Measurements from ENCODE around the gene COL8A2. TPM values are rescaled to one million over a fixed set of nuclear protein-coding genes. Genes with fewer than 3 reads are reported as not detected.

The COL8A2 gene
- total and polyA plus RNA-seq, 7 donors, result 0.60 to 13.0 (median 3.2) TPM

DNA sequence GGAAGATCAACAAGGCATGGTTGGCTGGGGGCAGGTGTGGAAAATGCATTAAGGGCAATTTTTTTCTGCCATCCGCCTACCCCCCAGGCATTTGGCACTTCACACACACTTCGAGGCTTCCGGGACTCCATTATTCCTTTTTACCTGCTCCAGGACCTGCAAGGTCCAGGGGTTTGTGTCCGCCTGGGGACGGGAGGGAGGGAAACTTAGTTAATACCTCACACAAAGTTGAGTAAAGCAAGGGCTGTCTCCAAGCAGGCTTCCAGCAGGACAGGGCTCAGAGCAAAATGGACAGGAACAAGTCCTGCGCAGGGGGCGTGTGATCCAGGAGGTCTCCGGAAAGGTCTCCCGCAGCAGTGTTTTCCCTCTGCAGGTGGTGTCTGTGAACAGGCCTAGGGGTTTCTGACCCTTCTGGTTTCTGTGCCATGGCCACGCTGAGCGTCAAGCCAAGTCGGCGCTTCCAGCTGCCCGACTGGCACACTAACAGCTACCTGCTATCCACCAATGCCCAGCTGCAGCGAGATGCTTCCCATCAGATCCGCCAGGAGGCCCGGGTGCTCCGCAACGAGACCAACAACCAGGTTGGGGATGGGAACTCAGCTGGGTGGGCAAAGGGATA lies 40.4 kb downstream of the COL8A2 start:
- no peak for DNase-seq
- no peak for TF ChIP-seq POLR2AphosphoS5 (IDR thresholded peaks at IDR 0.05)
- no peak for TF ChIP-seq EP300 (IDR thresholded peaks at IDR 0.05)
- TF ChIP-seq CTCF (IDR thresholded peaks at IDR 0.05), result no peak
- TF ChIP-seq POLR2A (IDR thresholded peaks at IDR 0.05), result no peak
- intact Hi-C loops (cut with DNase I), result loop anchor here (5.0 kb wide), 1 partner anchor 152 kb away; the partner anchor contains the start of gene AGO3
- WGBS, 2 donors, result 52 to 62% methylated on average over 19 of the region's 19 CpGs
- peak overlapping the region in 1 of 4 donors; percentile 49 for H3K27ac ChIP-seq
- H3K27me3 ChIP-seq, result peaks cover 0 to 12% (median 0%) of the 10 kb centered on the region in 3 donors
- no peaks in the 10 kb centered on the region for H3K36me3 ChIP-seq
- peaks cover 0 to 26% (median 24%) of the 10 kb centered on the region in 4 donors for H3K4me1 ChIP-seq
- no peaks in the 10 kb centered on the region for H3K9me3 ChIP-seq
- peak overlapping the region; percentile 39 to 56 (median 50) for H3K4me3 ChIP-seq

- H3K27me3 ChIP-seq, result peaks cover 0 to 12% (median 0%) of the 10 kb centered on the region in 3 donors
- H3K4me3 ChIP-seq, result peak within 1 kb of the TSS; percentile 39 to 56 (median 50)
- H3K9me3 ChIP-seq, result no peaks in the 10 kb centered on the region
- H3K36me3 ChIP-seq, result no peaks in the 10 kb centered on the region
- H3K4me1 ChIP-seq, result peaks cover 0 to 21% (median 19%) of the 10 kb centered on the region in 4 donors
- intact Hi-C loops (cut with DNase I), result no loop called here
- 14% methylated on average over 58 to 59 of the region's 59 CpGs for WGBS, 2 donors
- H3K27ac ChIP-seq, result peak within 1 kb of the TSS in 1 of 4 donors; percentile 49
- DNase-seq, result peak; percentile 69
- TF ChIP-seq EP300 (IDR thresholded peaks at IDR 0.05), result no peak
- no peak for TF ChIP-seq POLR2A (IDR thresholded peaks at IDR 0.05)
- TF ChIP-seq POLR2AphosphoS5 (IDR thresholded peaks at IDR 0.05), result no peak
- no peak for TF ChIP-seq CTCF (IDR thresholded peaks at IDR 0.05)
These were observed 41.2 kb downstream of the COL8A2 start, which contains the start of gene TEKT2 for GRCh38 chr1:36083635-36084496. TSS of gene TEKT2 (plus strand) at chr1:36084094. CDS start at chr1:36084922, 828 bp downstream.

- Histone ChIP-seq H3K9me3 (no peaks in the 10 kb centered on the region), H3K4me3 (peak overlapping the region in 1 of 4 donors; percentile 56), H3K4me1 (peaks cover 0 to 18% (median 16%) of the 10 kb centered on the region in 4 donors), H3K36me3 (no peaks in the 10 kb centered on the region), H3K27ac (no peak overlapping the region), H3K27me3 (peaks cover 0 to 12% (median 0%) of the 10 kb centered on the region in 3 donors)
- intact Hi-C loops (cut with DNase I), result no loop called here
- peak; percentile 50 for DNase-seq
- TF ChIP-seq POLR2A (IDR thresholded peaks at IDR 0.05) (no peak), CTCF (IDR thresholded peaks at IDR 0.05) (no peak), EP300 (IDR thresholded peaks at IDR 0.05) (no peak), POLR2AphosphoS5 (IDR thresholded peaks at IDR 0.05) (no peak)
- 86 to 91% methylated on average over 13 of the region's 13 CpGs for WGBS, 2 donors
These were observed 41.8 kb downstream of the COL8A2 start for GRCh38 chr1:36083219-36083618.

DNA sequence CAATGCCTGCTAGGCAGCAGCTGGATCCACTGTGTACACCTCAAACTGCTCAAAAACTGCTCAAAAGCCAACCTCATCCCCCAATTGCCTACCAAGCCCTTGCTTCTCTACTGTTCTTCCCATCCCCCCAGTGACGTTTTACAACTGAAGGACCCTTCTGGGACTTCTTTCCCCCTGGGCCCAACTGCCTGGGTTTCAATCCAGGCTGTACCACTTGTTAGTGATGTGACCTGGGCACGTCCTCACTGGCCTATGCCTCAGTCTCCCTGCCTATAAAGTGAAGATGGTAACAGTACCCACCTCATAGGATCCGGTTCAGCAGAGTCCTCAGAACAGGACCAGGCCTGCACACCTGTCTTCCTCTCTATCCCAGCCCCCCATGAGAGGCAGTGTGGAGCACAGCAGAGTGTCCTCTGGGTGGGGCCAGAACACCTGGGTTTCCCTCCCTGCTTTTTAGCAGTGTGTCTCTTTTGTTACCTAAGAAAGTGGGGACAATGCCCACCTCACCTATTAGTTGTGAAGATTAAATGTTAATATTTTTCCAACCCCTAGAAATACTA lies 43.0 kb downstream of the COL8A2 start:
- Histone ChIP-seq H3K9me3 (no peaks in the 10 kb centered on the region), H3K4me1 (peaks cover 0 to 14% (median 14%) of the 10 kb centered on the region in 4 donors), H3K4me3 (no peak overlapping the region), H3K27ac (no peak overlapping the region), H3K27me3 (peaks cover 0 to 12% (median 0%) of the 10 kb centered on the region in 3 donors), H3K36me3 (no peaks in the 10 kb centered on the region)
- no peak for TF ChIP-seq CTCF (IDR thresholded peaks at IDR 0.05)
- no peak for DNase-seq
- intact Hi-C loops (cut with DNase I), result no loop called here
- WGBS, 2 donors, result 54 to 67% methylated on average over 3 of the region's 3 CpGs

Data from sigmoid colon (tissue), 7 donors.